GM21515 (cell line): ENCODE measurements around the gene ZNHIT2.
"Not testable (repeated sequence)": the region's sequence is repeated elsewhere in the genome, so short reads cannot be mapped to it uniquely, and the experiment has no call there.

Experiments used
- ATAC-seq: cut with Tn5 transposase; IDR thresholded peaks from one replicate; pipeline ENCODE4 v1.9.1; 2021; ENCODE audit not compliant: unreplicated experiment

The ZNHIT2 gene

DNA sequence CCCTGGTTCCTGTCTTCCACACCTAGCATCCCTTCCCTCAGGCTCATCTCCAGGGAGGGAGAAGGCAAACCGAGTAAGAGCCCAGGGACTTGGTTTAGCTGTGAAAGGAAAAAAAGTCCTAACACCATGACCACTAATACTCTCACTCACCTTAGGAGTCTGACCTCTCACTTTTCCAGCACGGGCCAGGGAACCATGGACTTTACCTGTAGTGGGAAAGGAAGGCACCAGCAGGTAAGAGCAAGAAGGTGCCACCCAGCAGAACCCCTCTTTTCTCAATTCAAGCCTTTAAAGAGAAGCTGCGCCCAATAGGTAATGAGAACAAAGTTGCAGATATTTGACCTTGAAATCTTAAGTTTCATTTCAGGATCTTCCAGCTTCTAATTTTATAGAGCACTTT is 3.3 kb upstream of the ZNHIT2 start:
- no peak for ATAC-seq

DNA sequence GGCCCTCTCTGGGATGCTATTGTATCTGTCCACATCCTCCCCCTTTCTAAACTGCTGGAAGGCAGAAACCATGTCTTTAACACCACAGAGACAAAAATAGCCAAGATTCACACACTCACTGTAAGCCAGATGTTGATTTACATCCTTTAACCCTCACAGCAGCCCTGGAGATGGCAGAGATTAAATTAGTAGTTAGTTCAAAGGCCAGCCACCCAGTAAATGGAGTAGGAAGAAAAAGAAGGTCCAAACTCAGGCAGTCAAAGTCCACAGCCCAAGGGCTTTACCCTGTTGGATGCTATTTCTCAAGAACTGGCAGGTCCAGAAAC is 2.1 kb upstream of the ZNHIT2 start:
- ATAC-seq: no peak

DNA sequence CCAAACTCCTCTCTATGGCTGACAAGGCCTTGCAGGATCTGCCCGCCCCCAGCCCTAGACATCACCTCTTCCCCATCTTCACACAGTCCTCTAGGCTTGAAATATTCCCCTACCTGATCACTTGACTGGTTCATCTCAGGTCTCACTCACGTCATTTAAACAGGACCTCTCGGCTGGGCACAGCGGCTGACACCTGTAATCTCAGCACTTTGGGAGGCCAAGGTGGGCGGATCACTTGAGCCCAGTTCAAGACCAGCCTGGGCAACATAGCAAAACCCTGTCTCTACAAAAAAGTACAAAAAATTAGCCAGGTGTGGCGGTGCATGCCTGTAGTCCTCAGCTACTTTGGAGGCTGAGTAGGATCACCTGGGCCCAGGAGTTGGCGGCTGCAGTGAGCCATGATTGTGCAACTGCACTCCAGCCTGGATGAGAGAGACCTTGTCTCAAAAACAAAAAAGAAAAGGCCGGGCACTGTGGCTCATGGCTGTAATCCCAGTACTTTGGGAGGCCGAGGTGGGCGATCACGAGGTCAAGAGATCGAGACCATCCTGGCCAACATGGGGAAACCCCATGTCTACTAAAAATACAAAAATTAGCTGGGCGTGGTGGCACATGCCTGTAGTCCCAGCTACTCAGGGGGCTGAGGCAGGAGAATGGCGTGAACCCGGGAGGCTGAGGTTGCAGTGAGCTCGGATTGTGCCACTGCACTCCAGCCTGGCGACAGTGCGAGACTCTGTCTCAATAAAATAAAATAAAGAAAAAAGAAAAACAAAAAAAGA is 1.6 kb upstream of the ZNHIT2 start:
- not testable (repeated sequence) for ATAC-seq

DNA sequence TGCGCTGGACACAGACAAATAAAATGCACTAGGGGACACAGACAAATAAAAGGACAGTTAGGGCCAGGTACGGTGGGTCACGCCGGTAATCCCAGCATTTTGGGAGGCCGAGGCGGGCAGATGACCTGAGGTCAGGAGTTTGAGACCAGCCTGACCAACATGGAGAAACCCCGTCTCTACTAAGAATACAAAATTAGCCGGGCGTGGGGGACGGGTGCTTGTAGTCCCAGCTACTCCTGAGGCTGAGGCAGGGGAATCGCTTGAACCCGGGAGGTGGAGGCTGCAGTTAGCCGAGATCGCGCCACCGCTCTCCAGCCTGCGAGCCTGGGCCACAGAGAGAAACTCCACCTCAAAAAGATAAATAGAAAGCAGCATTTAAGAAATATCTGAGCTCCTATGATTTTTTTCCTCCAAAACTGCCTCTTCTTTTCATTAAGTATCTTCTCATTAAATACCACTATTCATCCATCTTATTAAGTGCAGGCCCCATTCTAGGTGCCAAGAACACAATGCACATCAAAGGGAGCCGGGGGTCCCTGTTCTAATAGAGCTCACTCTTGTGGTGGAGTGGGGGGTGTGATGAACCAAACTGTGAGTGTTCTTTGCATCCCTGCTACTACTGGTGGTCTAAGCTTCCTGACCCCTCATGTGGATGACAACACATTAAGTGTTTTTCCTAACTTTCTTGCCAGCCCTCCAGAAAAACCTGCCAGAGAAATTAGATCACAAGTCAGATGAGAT is 766 bp upstream of the ZNHIT2 start:
- ATAC-seq: no peak

DNA sequence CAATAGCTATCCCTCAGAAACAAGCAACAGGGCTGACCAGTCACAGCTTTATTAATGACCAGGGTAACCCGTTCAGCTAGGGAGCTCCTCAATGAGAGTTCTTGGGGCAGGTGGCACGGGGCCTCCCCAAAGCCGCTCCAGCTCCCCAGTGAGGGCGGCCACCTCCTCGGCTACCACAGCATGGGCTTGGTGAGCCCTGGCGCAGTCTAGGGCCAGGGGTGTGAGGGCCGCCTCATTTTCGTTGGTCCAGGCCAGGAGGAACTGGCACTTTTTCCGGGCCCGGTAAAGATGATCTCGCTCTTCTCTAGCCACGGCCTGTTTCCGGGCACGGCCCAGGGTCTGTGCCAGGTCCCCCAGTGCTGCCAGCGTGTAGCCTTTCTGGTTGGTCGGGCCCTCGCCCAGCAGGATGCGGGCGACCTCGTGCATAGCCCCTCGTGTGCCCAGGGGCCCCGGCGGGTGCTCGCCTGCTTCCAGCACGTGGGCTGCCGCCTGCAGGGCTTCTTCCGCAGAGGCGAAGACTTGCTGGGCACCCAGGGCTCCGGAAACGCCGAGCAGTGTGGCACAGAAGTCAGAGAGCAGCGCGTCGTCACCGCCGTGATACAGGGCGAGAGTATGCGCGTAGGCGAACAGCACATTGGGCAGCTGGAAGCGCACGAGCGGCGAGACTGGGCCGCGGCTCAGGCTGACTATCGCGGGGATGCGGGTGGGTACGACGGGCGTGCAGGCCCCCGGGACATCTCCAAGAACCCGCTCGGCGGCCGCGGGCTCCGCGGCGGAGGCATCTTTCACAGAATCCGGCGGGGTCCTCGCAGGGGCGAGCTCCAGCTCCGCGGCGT is 913 bp downstream of the ZNHIT2 start:
- ATAC-seq: no peak

DNA sequence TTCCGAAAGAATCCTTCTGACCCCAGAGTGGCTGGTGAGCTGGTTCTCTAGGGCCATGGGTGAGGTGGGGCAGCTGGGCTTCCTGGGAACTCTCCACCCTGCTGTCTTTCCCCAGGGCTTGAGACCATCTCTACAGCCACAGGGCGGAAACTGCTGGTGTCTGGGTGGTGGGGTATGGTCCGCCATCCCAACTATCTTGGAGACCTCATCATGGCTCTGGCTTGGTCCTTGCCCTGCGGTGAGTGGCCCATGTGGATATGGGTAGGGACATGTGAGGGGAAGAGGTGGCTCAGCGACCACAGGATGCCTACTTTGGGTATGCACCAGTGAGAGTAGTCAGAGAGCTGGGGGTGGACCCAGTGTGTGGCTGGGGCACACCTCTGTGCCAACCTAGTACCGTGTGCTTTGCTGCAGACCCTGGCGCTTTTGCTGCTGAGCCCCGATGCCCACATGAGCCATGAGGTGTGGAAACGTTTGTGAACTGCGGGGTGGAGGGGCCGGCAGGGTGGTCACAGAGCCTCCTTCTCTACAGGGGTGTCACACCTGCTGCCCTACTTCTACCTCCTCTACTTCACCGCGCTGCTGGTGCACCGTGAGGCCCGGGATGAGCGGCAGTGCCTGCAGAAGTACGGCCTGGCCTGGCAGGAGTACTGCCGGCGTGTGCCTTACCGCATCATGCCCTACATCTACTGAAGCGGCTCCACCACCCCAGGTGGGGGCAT is 2.0 kb downstream of the ZNHIT2 start:
- no peak for ATAC-seq

DNA sequence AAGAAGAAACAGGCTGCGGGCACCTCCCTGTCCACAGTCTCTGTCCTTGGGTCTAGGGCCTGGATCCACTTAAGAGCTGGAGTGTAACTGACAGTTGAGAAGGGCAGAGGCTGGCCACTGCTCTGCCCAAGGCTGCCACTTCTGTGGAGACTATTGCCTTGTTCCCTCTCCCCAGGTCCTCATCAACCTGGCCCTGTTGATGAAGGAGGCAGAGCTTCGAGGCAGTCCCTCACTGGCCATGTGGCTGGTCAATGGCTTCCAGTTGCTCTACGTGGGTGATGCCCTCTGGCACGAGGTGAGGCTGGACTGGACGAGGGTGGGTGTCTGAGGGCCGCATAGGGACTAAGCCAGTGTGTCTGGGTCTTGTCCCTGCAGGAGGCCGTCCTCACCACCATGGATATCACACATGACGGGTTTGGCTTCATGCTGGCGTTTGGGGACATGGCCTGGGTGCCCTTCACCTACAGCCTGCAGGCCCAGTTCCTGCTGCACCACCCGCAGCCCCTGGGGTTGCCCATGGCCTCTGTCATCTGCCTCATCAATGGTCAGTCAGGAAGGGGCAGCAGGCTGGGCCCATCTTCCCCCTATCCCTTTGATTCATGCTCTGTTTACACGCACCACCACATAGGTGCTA is 2.8 kb downstream of the ZNHIT2 start:
- no peak for ATAC-seq

DNA sequence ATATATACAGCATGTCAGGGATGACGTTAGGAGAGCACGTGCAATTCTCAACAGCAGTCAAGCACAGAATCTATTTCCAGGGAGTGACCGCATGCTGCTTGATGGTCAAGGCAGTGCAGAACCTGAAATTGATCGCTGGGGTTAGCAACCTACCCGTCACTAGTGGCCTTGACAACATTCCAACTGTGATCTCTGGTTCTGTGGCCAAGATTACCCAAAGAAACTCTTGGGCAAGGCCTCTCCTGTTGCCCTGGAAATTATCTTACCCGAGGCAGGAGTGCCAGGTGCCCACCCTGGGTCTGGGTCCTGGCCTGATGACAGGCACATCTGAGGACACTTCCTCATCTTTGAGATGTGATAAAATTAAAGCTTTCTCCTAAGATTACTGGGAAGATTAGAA is 3.7 kb downstream of the ZNHIT2 start:
- no peak for ATAC-seq

DNA sequence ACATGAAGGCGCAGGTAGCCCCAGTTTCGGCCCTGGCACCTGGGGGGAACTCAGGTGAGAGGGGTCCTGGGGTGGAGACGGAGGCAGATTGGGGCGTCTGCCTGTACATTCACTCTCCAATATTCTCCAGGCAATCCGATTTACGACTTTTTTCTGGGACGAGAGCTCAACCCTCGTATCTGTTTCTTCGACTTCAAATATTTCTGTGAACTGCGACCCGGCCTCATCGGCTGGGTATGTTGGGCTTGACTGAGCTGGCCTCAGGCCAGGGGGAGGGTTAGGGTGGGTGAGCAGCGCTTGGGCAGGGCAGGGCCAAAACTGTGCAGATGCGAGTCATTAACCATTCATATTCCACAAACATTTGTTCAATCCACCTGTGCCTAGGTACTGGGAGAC is 4.1 kb downstream of the ZNHIT2 start:
- no peak for ATAC-seq

DNA sequence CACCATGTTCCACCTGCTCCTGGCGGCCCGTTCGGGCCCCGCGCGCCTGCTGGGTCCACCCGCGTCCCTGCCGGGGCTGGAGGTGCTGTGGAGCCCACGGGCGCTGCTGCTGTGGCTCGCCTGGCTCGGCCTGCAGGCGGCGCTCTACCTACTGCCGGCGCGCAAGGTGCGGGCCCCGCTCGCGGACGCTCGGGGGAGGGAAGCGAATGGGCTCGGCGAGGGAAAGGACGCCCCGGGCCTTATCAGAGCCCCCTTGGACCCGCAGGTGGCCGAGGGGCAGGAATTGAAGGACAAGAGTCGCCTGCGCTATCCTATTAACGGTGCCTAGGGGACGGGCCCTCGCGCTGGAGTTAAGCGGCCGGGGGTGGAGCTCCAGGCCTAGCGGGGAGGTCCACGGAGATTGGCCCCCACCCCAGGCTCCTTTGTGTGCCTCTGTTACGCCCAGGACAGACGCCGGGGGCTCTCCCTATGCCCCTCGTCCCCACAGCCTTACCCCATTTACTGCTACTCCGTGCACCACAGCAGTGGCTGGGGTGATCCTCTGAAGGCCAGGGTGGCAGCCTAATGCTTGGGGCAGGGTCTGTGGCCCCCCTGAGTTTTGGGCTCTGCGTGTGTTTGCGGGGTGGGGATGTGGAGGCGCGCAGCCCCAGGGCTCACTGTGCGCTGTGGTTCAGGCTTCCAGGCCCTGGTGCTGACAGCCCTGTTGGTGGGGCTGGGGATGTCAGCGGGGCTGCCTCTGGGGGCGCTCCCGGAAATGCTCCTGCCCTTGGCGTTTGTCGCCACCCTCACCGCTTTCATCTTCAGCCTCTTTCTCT is 4.7 kb downstream of the ZNHIT2 start:
- ATAC-seq: peak; percentile 25

DNA sequence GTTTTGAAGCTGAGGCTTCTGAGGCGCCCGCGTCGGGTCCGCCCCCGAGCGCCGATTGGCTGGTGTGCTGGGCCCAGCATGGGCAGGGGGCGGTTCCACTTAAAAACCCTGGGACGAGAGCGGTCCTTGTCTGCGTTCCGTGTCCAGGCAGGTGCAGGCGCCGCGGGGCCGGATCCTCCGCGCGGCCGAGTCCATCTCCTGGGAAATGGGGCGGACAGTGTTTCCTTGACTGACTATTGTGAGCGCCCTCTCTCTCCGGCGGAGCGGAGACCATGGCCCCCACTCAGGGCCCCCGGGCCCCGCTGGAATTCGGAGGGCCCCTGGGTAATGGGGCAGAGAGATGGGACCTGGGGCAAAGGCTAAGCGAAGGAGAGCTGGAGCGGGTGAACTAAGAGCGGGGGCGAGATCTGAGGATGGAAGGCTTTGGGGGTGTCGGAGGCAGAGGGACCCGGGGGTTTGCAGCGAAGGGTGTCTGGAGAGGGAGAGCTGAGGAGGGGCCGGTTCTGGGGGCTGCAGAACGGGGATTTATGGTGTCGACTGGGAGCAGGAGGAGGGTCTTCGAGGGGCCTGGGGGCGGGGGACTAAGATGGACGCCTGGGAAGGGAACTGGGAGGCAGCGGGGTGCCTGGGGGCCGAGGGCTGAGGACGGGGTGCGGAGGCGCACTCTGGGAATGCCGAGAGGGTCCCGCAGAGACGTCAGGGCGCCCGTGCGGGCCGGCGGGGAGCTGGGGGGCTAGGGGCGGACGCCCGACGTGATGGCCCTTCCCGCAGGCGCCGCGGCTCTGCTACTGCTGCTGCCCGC is 5.6 kb downstream of the ZNHIT2 start, which contains the start of gene TM7SF2:
Gene TM7SF2 (plus strand): TSS at position 129 of the 802 bp plus-strand sequence. CDS start 144 bp downstream, at position 273.
- peak; percentile 55 for ATAC-seq

DNA sequence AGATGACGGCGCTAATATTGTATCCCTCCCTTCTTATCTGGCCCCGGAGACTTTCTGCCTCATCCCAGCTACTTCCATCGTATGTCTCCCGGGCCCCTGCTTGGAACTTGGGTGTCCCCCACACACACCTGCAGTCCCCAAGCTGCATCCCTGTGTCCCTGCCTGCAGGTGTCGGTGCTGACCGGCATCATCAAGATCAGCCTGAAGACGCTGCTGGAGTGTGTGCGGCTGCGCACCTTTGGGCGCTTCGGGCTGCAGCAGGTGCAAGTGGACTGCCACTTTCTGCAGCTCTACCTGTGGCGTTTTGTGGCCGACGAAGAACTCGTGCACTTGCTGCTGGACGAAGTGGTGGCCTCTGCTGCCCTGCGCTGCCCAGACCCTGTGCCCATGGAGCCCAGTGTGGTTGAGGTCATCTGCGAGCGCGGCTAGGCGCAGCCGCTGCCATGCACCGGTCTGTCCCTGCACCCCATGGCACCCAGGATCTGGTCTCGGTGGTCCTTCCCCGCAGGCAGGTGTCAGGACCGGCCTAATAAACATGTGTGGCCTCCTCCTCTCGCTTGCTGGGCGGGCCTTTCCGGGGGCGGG is 6.2 kb downstream of the ZNHIT2 start:
- ATAC-seq: no peak

DNA sequence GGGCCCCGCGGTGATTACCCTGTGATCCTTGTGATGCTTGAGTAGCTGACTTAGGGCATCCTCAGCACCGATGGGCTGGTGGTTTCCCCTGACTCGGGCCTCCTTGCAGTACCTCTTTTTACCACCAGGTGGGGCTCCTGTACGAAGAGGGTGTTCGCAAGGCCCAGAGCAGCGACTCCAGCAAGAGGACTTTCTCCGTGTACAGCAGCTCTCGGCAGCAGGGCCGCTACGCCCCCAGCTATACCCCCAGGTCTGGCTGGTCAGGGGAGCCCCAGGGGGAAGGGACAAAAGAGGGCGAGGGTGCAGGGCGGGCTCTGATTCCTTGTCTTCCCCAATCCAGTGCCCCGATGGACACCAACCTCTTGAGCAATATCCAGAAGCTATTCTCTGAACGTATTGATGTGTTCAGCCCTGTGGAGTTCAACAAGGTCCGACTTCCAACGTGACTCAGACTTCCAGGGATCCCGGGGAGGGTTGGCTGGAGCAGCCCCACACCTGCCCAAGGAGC is 7.1 kb downstream of the ZNHIT2 start:
- ATAC-seq: no peak

DNA sequence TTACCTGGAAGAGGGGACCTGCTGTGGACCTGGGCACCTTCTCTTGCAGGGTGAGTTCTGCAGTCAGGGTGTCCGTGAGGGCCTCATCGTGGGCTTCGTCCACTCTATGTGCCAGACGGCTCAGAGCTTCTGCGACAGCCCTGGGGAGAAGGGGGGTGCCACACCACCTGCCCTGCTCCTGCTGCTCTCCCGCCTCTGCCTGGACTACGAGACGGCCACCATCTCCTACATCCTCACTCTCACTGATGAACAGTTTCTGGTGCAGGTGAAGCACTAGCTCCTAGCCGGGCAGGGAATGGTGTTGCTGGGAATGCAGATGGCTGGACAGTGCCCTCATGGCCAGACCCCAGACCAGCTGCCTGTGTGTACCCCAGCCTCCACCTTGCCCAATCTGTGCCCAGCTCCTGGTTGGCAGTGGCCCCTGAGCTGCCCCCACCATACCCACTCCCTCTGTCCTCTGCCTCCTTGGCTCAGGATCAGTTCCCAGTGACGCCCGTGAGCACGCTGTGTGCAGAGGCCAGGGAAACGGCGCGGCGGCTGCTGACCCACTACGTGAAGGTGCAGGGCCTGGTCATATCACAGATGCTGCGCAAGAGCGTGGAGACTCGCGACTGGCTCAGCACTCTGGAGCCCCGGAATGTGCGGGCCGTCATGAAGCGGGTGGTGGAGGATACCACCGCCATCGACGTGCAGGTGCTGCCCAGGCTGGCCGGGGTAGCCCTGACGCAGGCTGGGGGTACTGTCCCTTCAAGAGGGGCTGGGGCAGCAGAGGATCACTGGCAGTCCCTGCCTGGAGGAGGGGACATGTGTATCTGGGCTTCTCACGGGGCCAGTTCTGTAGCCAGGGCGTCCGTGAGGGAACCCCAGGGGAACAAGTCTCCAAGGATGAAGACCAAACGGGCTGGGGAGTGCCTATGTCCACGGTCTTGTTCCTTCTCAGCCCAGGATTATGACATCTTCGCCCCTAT is 8.0 kb downstream of the ZNHIT2 start:
- ATAC-seq: no peak

DNA sequence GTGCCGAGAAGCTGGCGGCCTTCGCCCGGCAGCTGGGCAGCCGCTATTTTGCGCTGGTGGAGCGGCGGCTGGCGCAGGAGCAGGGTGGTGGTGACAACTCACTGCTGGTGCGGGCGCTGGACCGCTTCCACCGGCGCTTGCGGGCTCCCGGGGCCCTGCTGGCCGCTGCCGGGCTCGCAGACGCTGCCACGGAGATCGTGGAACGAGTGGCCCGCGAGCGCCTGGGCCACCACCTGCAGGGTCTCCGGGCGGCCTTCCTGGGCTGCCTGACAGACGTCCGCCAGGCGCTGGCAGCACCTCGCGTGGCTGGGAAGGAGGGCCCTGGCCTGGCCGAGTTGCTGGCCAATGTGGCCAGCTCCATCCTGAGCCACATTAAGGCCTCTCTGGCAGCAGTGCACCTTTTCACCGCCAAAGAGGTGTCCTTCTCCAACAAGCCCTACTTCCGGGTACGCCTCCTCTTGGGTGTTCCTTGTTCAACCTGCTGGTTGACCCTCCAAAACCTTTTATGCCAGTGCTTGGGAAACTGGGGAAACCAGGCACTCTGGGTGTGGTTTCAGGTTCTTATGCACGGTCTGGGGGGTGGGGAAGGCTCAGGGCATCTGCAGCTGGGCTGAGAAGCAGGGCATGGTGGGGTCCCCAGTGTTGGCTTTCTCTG is 8.9 kb downstream of the ZNHIT2 start:
- no peak for ATAC-seq

DNA sequence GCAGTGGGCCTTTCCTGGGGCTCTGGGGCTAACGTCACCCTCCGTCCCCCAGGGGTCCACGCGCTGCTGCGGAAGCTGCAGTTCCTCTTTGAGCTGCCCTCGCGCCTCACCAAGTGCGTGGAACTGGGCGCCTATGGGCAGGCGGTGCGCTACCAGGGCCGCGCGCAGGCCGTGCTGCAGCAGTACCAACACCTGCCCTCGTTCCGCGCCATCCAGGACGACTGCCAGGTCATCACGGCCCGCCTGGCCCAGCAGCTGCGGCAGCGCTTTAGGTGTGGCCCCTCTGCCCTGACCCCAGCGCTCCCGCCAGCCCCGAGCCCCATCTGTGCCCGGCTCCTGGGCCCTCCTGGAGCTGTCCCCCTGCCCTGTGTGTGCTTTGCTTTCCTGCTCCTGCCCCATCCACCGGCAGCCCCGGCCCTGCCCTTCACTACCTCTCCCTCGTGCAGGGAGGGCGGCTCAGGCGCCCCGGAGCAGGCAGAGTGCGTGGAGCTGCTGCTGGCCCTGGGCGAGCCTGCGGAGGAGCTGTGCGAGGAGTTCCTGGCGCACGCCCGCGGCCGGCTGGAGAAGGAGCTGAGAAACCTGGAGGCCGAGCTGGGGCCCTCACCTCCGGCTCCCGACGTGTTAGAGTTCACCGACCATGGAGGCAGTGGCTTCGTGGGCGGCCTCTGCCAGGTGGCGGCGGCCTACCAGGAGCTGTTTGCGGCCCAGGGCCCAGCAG is 9.6 kb downstream of the ZNHIT2 start:
- ATAC-seq: no peak
